NCI-H1092 treated with DMSO at 0.1 percent for 48 hours (cell line): ENCODE results near the gene CARS1.

Experiments used
- DNase-seq: peaks from one replicate; lab custom pipeline; 2025; lab: John Stamatoyannopoulos, UW

The CARS1 gene

GRCh38 chr11:2991452-2992233 lies 65.6 kb downstream of the CARS1 start:
- no peak for DNase-seq

GRCh38 chr11:2990617-2991451 lies 66.4 kb downstream of the CARS1 start:
- DNase-seq = no peak

DNA sequence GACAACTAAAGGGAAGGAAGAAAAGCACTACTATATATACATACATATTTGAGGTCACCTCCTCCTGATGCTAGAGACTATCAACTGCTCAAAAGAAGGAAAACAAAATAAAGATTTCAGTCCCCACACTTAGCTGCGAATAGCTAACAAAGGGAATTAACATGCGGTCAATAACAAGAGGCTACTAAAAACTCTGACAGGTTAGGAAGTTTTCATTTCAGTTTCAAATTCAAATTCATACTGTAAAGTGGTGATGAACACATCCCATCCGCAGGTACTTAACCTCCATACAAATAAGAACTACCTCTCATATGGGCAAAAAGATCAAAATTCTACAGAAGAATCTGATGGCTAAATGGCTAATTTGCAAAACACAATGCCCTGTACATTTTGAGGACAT lies 67.7 kb downstream of the CARS1 start:
- DNase-seq = no peak

GRCh38 chr11:2989006-2989405 lies 68.2 kb downstream of the CARS1 start:
- no peak for DNase-seq

- DNase-seq = no peak
Measured at GRCh38 chr11:2987881-2988861, 69.1 kb downstream of the CARS1 start.

DNA sequence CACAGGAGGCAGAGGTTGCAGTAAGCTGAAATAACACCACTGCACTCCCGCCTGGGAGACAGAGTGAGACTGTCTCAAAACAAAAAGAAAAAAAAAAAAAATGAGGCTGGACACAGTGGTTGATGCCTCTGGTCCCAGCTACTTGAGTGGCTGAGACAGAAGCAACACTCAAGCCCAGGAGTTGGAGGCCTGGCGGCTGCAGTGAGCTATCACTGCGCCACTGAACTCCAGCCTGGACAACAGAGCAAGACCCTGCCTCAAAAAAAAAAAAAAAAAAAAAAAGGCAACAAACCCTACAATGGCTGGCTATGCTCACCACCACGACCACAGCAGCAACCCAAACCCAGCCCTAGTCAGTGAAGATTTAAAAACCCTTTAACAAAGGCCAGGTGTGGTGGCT lies 73.3 kb downstream of the CARS1 start:
- DNase-seq = no peak

GRCh38 chr11:2982214-2982613 lies 75.0 kb downstream of the CARS1 start:
- no peak for DNase-seq

- DNase-seq = no peak
Measured at GRCh38 chr11:2981130-2981529, 76.1 kb downstream of the CARS1 start.

DNA sequence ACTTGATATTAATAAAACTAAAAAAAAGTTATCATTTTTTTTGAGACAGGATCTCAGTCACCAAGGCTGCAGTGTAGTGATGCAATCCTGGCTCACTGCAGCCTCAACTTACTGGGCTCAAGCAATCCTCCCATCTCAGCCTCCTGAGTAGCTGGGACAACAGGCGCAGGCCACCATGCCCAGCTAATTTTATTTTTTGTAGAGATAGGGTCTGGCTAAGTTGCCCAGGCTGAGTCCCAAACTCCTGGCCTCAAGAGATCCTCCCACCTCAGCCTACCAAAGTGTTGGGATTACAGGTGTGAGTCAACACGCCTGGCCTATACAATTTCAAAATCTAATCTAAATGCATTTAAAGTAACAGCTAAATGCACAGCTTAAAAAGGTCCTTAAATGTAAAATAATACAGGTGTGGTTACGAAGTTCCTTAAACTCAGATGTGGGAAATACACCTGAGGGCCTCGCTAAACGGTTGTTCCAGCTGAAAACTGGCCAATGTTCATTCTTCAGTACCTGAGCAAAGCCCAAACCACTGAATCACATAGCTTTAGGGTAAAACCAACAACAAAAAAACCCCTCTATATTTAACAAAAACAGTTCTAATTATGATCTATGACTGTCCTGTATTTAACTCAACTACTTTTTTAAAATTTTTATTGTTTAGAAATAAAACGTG lies 76.9 kb downstream of the CARS1 start:
- DNase-seq = no peak

DNA sequence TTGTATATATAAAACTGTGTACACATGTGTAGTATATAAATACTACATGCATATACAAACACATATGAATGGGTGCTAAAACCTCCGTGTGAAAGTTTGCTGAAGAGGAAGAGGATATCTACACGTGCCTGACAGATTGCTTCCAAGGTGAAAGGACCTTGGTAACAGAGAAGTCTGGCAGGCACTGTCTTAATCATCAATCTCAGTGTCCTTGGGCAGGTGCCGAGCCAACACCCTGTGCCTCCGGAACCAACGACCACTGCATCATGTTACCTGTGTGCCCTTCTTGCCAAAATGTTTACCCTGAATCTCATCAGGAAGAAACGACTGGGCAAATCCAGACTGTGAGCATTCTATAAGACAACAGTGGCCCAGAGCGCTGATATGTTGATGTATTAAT lies 80.1 kb downstream of the CARS1 start:
- DNase-seq = no peak

- no peak for DNase-seq
Measured at GRCh38 chr11:2976294-2977063, 80.7 kb downstream of the CARS1 start.

- peak; percentile 11 for DNase-seq
Measured at GRCh38 chr11:2975594-2975993, 81.6 kb downstream of the CARS1 start.

- no peak for DNase-seq
Measured at GRCh38 chr11:2974272-2974671, 83.0 kb downstream of the CARS1 start.

GRCh38 chr11:2968341-2968900 lies 88.8 kb downstream of the CARS1 start:
- DNase-seq = no peak

DNA sequence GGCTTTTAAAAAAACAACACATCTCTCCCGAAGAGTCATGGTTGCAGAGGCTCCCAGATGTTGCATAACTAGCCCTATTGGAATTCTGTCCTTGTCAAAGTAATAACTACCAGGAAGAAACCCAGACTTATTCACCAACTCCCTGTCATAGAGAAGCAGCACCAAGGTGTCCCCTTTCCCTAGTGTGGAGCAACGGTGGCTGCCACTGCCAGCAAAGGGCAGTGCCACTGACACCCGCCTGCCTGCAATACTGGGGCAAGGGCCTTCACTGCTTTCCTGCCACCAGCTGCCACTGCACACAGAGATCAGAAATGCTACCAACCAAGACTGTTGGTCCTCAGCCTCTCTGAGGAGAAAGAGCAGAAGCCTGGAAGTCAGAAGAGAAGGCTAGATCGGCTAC lies 92.4 kb downstream of the CARS1 start:
- no peak for DNase-seq

DNA sequence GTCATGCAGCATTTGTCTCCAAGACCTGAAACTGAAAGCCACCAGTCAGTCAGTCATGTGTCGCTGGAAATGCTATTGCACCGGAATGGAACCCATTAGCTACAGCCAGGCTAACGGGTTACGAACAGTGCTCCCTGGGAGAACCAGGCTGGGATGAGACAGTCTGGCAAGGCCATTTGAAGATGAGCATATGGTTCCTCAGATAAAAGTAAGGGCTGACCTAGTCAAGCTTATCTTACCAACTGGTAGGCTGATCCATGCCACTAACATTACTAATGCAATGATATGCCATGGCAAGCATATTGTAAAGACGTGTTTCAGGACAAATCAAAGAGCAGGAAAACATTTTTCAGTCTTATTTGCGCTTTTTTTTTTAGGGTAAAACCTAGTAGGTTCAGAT lies 93.5 kb downstream of the CARS1 start:
- no peak for DNase-seq

GRCh38 chr11:2963112-2963754 lies 94.0 kb downstream of the CARS1 start:
- DNase-seq = no peak

GRCh38 chr11:2961080-2961479 lies 96.1 kb downstream of the CARS1 start:
- DNase-seq = no peak

- DNase-seq = no peak
Measured at GRCh38 chr11:2960139-2960538, 97.1 kb downstream of the CARS1 start.

GRCh38 chr11:2958251-2958650 lies 99.0 kb downstream of the CARS1 start:
- no peak for DNase-seq
